SK-N-MC (cell line): ENCODE results near the gene ABCC2.

Experiments
- DNase-seq: peaks from one replicate; pipeline ENCODE4 v3.0.0-alpha.2; 2011; ENCODE audit warnings: low read depth, low spot score
- H3K27ac ChIP-seq: fragments of 200-600 bp; sonication (generic); 2 replicates; pipeline ENCODE4 v1.5.1; 2016; ENCODE audit warnings: mixed run types
- H3K36me3 ChIP-seq: fragments of 200-600 bp; sonication (generic); 2 replicates; pipeline ENCODE4 v1.6.1; 2017; ENCODE audit warnings: antibody characterized with exemption, low read length, mixed read lengths; ENCODE audit not compliant: insufficient read depth
- H3K4me3 ChIP-seq: fragments of 200-600 bp; sonication (generic); 2 replicates; pipeline ENCODE4 v1.5.1; 2016
- H3K9ac ChIP-seq: fragments of 200-600 bp; sonication (generic); 2 replicates; pipeline ENCODE4 v1.8.0; 2017; ENCODE audit warnings: mixed run types, mixed read lengths; ENCODE audit not compliant: insufficient read length
- H3K9me3 ChIP-seq: fragments of 200-600 bp; sonication (generic); 2 replicates; pipeline ENCODE4 v1.6.1; 2017; ENCODE audit warnings: low read depth, mild to moderate bottlenecking, antibody characterized with exemption, low read length, moderate library complexity, mixed read lengths
- EZH2 ChIP-seq: fragments of 200-600 bp; sonication (generic); IDR thresholded peaks from one replicate; pipeline ENCODE4 v1.6.1; 2017; ENCODE audit warnings: antibody characterized with exemption
- FOXP2 ChIP-seq: optimal IDR thresholded peaks from 2 replicates; pipeline ENCODE3; 2011; ENCODE audit warnings: mild to moderate bottlenecking, moderate library complexity; ENCODE audit not compliant: insufficient read depth; ENCODE audit errors: extremely low read length, control extremely low read depth
- POLR2AphosphoS5 ChIP-seq: IDR thresholded peaks from 2 replicates; pipeline ENCODE4 v1.6.1; 2012; ENCODE audit warnings: mild to moderate bottlenecking, low read depth, low read length, borderline replicate concordance

ABCC2 gene

GRCh38 chr10:99767901-99768300, 14.5 kb upstream of the ABCC2 start:
- Histone ChIP-seq H3K9me3 (no peaks in the 10 kb centered on the region), H3K36me3 (no peaks in the 10 kb centered on the region), H3K27ac (no peak overlapping the region), H3K4me3 (no peak overlapping the region), H3K9ac (no peak overlapping the region)
- TF ChIP-seq EZH2 = no peak
- DNase-seq = no peak

GRCh38 chr10:99768556-99768955, 13.9 kb upstream of the ABCC2 start:
- no peak overlapping the region for H3K9ac ChIP-seq
- TF ChIP-seq POLR2AphosphoS5 (no peak), FOXP2 (no peak), EZH2 (no peak)
- no peak overlapping the region for H3K4me3 ChIP-seq
- H3K9me3 ChIP-seq = no peaks in the 10 kb centered on the region
- DNase-seq = no peak
- H3K36me3 ChIP-seq = no peaks in the 10 kb centered on the region
- H3K27ac ChIP-seq = no peak overlapping the region

- no peaks in the 10 kb centered on the region for H3K9me3 ChIP-seq
- no peak overlapping the region for H3K9ac ChIP-seq
- H3K36me3 ChIP-seq = no peaks in the 10 kb centered on the region
- H3K27ac ChIP-seq = no peak overlapping the region
- no peak overlapping the region for H3K4me3 ChIP-seq
- DNase-seq = no peak
- no peak for TF ChIP-seq POLR2AphosphoS5
- no peak for TF ChIP-seq EZH2
- no peak for TF ChIP-seq FOXP2
Measured at GRCh38 chr10:99769706-99770105, 12.7 kb upstream of the ABCC2 start.

- no peak overlapping the region for H3K27ac ChIP-seq
- DNase-seq = no peak
- no peaks in the 10 kb centered on the region for H3K9me3 ChIP-seq
- H3K36me3 ChIP-seq = no peaks in the 10 kb centered on the region
- TF ChIP-seq POLR2AphosphoS5 = no peak
- no peak for TF ChIP-seq EZH2
- no peak for TF ChIP-seq FOXP2
- no peak overlapping the region for H3K9ac ChIP-seq
- no peak overlapping the region for H3K4me3 ChIP-seq
Measured at GRCh38 chr10:99770408-99771045, 11.9 kb upstream of the ABCC2 start.

- TF ChIP-seq FOXP2 (no peak), EZH2 (no peak), POLR2AphosphoS5 (no peak)
- Histone ChIP-seq H3K27ac (peak overlapping the region; percentile 46; the same call in 1 of the 2 replicates), H3K36me3 (no peaks in the 10 kb centered on the region), H3K9ac (no peak overlapping the region), H3K9me3 (no peaks in the 10 kb centered on the region), H3K4me3 (no peak overlapping the region)
- DNase-seq = no peak
Measured at GRCh38 chr10:99775850-99776249, 6.6 kb upstream of the ABCC2 start.

GRCh38 chr10:99777918-99778714, 4.3 kb upstream of the ABCC2 start:
- H3K4me3 ChIP-seq = no peak overlapping the region
- no peak for TF ChIP-seq FOXP2
- TF ChIP-seq POLR2AphosphoS5 = no peak
- TF ChIP-seq EZH2 = no peak
- no peak for DNase-seq
- no peak overlapping the region for H3K9ac ChIP-seq
- no peaks in the 10 kb centered on the region for H3K9me3 ChIP-seq
- H3K36me3 ChIP-seq = no peaks in the 10 kb centered on the region
- peak overlapping the region; percentile 83; the same call in 1 of the 2 replicates for H3K27ac ChIP-seq

GRCh38 chr10:99779335-99779734, 3.1 kb upstream of the ABCC2 start:
- DNase-seq = no peak
- Histone ChIP-seq H3K27ac (peak overlapping the region; percentile 83), H3K9me3 (no peaks in the 10 kb centered on the region), H3K36me3 (no peaks in the 10 kb centered on the region), H3K4me3 (peak overlapping the region; percentile 26), H3K9ac (no peak overlapping the region)
- no peak for TF ChIP-seq FOXP2
- TF ChIP-seq EZH2 = no peak
- TF ChIP-seq POLR2AphosphoS5 = no peak

- TF ChIP-seq EZH2 (no peak), POLR2AphosphoS5 (no peak), FOXP2 (no peak)
- Histone ChIP-seq H3K36me3 (no peaks in the 10 kb centered on the region), H3K9me3 (no peaks in the 10 kb centered on the region), H3K27ac (no peak overlapping the region), H3K4me3 (no peak overlapping the region), H3K9ac (no peak overlapping the region)
- no peak for DNase-seq
Measured at GRCh38 chr10:99781734-99782429, 558 bp upstream of the ABCC2 start.
